GM12878 (cell line): ENCODE results near the gene EHMT2. TPM values are rescaled to one million over a fixed set of nuclear protein-coding genes. Genes with fewer than 3 reads are reported as not detected.

ENCODE experiments used
- ATF3 ChIP-seq: IDR thresholded peaks from 2 replicates; pipeline ENCODE4 v1.6.1; 2011; ENCODE audit warnings: low read depth, mild to moderate bottlenecking, low read length, moderate library complexity, borderline replicate concordance; ENCODE audit errors: extremely low read depth
- E4F1 ChIP-seq: fragments of 450-650 bp; IDR thresholded peaks from 2 replicates; pipeline ENCODE4 v1.6.1; 2018; ENCODE audit warnings: borderline replicate concordance, mild to moderate bottlenecking; ENCODE audit not compliant: partially characterized antibody
- GABPA ChIP-seq: IDR thresholded peaks from 2 replicates; pipeline ENCODE4 v1.6.1; 2014; ENCODE audit warnings: antibody characterized with exemption, low read depth, mild to moderate bottlenecking, inconsistent platforms
- GATAD2B ChIP-seq: fragments of 450-650 bp; conservative IDR thresholded peaks from 2 replicates; pipeline ENCODE4 v1.6.1; 2017; ENCODE audit warnings: low read depth, mild to moderate bottlenecking, moderate library complexity
- HDGF ChIP-seq: fragments of 450-650 bp; IDR thresholded peaks from 2 replicates; pipeline ENCODE4 v1.6.1; 2016; ENCODE audit warnings: antibody characterized with exemption
- MEF2B ChIP-seq: fragments of 450-650 bp; IDR thresholded peaks from 2 replicates; pipeline ENCODE4 v1.6.1; 2018; ENCODE audit warnings: mild to moderate bottlenecking, moderate library complexity; ENCODE audit not compliant: partially characterized antibody, poor library complexity, severe bottlenecking
- MLLT1 ChIP-seq: fragments of 450-650 bp; IDR thresholded peaks from 2 replicates; pipeline ENCODE4 v1.6.1; 2016; ENCODE audit warnings: mild to moderate bottlenecking
- NKRF ChIP-seq: fragments of 450-650 bp; conservative IDR thresholded peaks from 2 replicates; pipeline ENCODE4 v1.6.1; 2017; ENCODE audit warnings: mild to moderate bottlenecking, moderate library complexity
- POLR2AphosphoS2 ChIP-seq: IDR thresholded peaks from 2 replicates; pipeline ENCODE4 v1.6.1; 2011; ENCODE audit warnings: low read depth, mild to moderate bottlenecking, low read length, improper control_type of control experiment, moderate library complexity
- POLR2AphosphoS5 ChIP-seq: IDR thresholded peaks from 2 replicates; pipeline ENCODE4 v1.6.1; 2011; ENCODE audit warnings: mild to moderate bottlenecking, low read length, inconsistent platforms
- RELA ChIP-seq: fragments of 450-650 bp; IDR thresholded peaks from 2 replicates; pipeline ENCODE4 v1.8.0; 2014; ENCODE audit warnings: borderline replicate concordance; ENCODE audit not compliant: partially characterized antibody
- RUNX3 ChIP-seq: IDR thresholded peaks from 2 replicates; pipeline ENCODE4 v1.6.1; 2012; ENCODE audit warnings: low read length, inconsistent platforms
- SIN3A ChIP-seq: IDR thresholded peaks from 2 replicates; pipeline ENCODE4 v1.6.1; 2012; ENCODE audit warnings: low read depth, low read length, improper control_type of control experiment
- SMARCA5 ChIP-seq: fragments of 450-650 bp; IDR thresholded peaks from 2 replicates; pipeline ENCODE4 v1.6.1; 2017; ENCODE audit warnings: mild to moderate bottlenecking
- SRF ChIP-seq, 2 experiments: IDR thresholded peaks; 2 replicates each; pipeline ENCODE4 v1.6.1; 2011; ENCODE audit warnings: low read depth in 2 of 2, low read length in 2 of 2, mild to moderate bottlenecking in 1 of 2, moderate library complexity in 1 of 2
- TCF7 ChIP-seq: IDR thresholded peaks from 2 replicates; pipeline ENCODE4 v1.6.1; 2014; ENCODE audit warnings: antibody characterized with exemption, borderline replicate concordance
- WRNIP1 ChIP-seq: IDR thresholded peaks from 2 replicates; pipeline ENCODE4 v1.6.1; 2011; ENCODE audit warnings: low read depth, low read length, improper control_type of control experiment, borderline replicate concordance
- ZBED1 ChIP-seq: IDR thresholded peaks from 2 replicates; pipeline ENCODE4 v1.6.1; 2016; ENCODE audit warnings: borderline replicate concordance
- ZBTB4 ChIP-seq: fragments of 450-650 bp; formaldehyde crosslinking; IDR thresholded peaks from 2 replicates; pipeline ENCODE4 v1.4.0; 2022; ENCODE audit warnings: mild to moderate bottlenecking, moderate library complexity
- ZNF274 ChIP-seq: IDR thresholded peaks from one replicate; pipeline ENCODE4 v1.8.0; 2011; ENCODE audit not compliant: insufficient read length, insufficient read depth
- ZSCAN29 ChIP-seq: fragments of 450-650 bp; IDR thresholded peaks from 2 replicates; pipeline ENCODE4 v1.6.1; 2017; ENCODE audit warnings: mild to moderate bottlenecking, moderate library complexity
- polyA plus RNA-seq, 11 experiments: library from polyadenylated mRNA; depleted of rRNA in 4 of 11; unstranded in 6 of 11; stranded (reverse) in 5 of 11; fragments of >200 nt; fragmentation: Nextera tagmentation in 4 of 11; fragmentation: Illumina TruSeq in 1 of 11; extraction: Ambion mirVana in 4 of 11; extraction: Trizol in 1 of 11; gene quantifications; 1 replicate in 1 of 11; 2 replicates in 10 of 11; pipeline versions ENCODE4 v1.2.1 to v1.2.3, GENCODE V29; 2011 to 2016; ENCODE audit warnings: inconsistent platforms in 2 of 11, missing spikeins in 2 of 11, low read depth in 1 of 11
- total RNA-seq, 4 experiments: library from RNA; depleted of rRNA in 3 of 4; stranded (reverse); fragments of >200 nt in 3 of 4; fragmentation: Illumina TruSeq in 1 of 4; extraction: Trizol in 1 of 4; gene quantifications; 2 replicates each; pipeline versions ENCODE4 v1.2.1 to v1.2.3, GENCODE V29; 2013 to 2021

Gene EHMT2
- total and polyA plus RNA-seq, 10 of the 15 experiments (the other 5 are each of a cell fraction or from before 2014, with no cell fraction given) = 1.7 to 53.2 (median 36.3) TPM

GRCh38 chr6:31901953-31902643 lies 4.6 kb upstream of the EHMT2 start, which contains the start of gene ZBTB12 (continued):
- TF ChIP-seq MLLT1 = no peak
- no peak for TF ChIP-seq TCF7
- TF ChIP-seq SIN3A = 0 out of 2 replicates have a peak, but pooled peaks have one; percentile 41
- TF ChIP-seq GABPA = no peak
- TF ChIP-seq RELA = no peak
- no peak for TF ChIP-seq ZSCAN29
- TF ChIP-seq NKRF = peak; percentile 54
- TF ChIP-seq ZNF274 = no peak
- TF ChIP-seq ATF3 = no peak
- peak; percentile 61 for TF ChIP-seq RUNX3
- no peak for TF ChIP-seq HDGF
- peak; percentile 12 for TF ChIP-seq MEF2B
- peak; percentile 85; the same call in 1 of the 2 replicates for TF ChIP-seq GATAD2B
- TF ChIP-seq SRF (IDR thresholded peaks at IDR 0.05; ENCODE audit: low read depth in 2 of 2, low read length in 2 of 2) = no peak
- no peak for TF ChIP-seq ZBTB4 (CRISPR knock-in tag)
- no peak for TF ChIP-seq POLR2AphosphoS5
- TF ChIP-seq SMARCA5 = peak; percentile 63; the same call in 1 of the 2 replicates
- no peak for TF ChIP-seq E4F1
- TF ChIP-seq WRNIP1 = no peak
- peak; percentile 62; the same call in 1 of the 2 replicates for TF ChIP-seq POLR2AphosphoS2
- TF ChIP-seq ZBED1 = no peak
